Right lobe of liver (tissue), 4 donors: ENCODE measurements around the gene ADAR.

Experiments used
- CTCF ChIP-seq, 4 donors: fragments of 200-600 bp in 3 of 4; fragments of 450-650 bp in 1 of 4; IDR thresholded peaks; one replicate each; pipeline versions ENCODE4 v1.5.1 to v1.8.0; 2016 to 2022; ENCODE audit warnings: antibody characterized with exemption in 4 of 4, mild to moderate bottlenecking in 2 of 4
- POLR2A ChIP-seq: fragments of 450-650 bp; IDR thresholded peaks from one replicate; pipeline ENCODE4 v1.6.1; 2017; ENCODE audit warnings: antibody characterized with exemption, mild to moderate bottlenecking
- donor health status: DM: no; HTN: no; CAD: no.
- donor health status: DM: no; HTN: no; CAD: no.
- donor health status: DM: no; HTN: yes; CAD: no.

- TF ChIP-seq CTCF (IDR thresholded peaks at IDR 0.05) (no peak), POLR2A (peak; percentile 65)
Observed at GRCh38 chr1:154558720-154559465, 49.1 kb downstream of the ADAR start.
